GM12874 (cell line): ENCODE data around the gene TTLL12.

Experiments used
- TF ChIP-seq, protein P1 (sequence below): IDR thresholded peaks from 2 replicates; pipeline ENCODE4 v1.5.1; 2011; ENCODE audit warnings: low read depth, mild to moderate bottlenecking, control low read depth, low read length, moderate library complexity; ENCODE audit not compliant: insufficient read depth

Gene TTLL12

DNA sequence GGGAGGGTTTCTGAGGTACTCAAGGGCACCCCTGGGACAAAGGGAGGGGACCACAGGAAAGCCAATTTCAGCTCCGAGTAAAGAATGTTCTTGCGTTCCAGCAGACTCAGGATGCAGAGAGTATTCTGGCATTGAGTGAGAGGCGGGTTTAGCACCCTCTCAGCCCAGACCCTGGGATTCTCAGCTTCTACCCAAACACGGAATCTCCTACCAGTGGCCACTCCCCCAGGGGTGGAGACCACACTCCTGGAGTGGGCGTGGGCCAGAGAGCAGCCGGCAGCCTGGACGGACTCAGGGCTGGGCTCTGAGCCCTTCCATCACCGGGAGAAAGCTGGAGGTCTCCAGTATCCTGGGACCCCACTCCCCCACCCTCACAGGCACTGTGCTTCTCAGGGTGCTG is 26.1 kb upstream of the TTLL12 start:
- TF ChIP-seq, protein P1, sequence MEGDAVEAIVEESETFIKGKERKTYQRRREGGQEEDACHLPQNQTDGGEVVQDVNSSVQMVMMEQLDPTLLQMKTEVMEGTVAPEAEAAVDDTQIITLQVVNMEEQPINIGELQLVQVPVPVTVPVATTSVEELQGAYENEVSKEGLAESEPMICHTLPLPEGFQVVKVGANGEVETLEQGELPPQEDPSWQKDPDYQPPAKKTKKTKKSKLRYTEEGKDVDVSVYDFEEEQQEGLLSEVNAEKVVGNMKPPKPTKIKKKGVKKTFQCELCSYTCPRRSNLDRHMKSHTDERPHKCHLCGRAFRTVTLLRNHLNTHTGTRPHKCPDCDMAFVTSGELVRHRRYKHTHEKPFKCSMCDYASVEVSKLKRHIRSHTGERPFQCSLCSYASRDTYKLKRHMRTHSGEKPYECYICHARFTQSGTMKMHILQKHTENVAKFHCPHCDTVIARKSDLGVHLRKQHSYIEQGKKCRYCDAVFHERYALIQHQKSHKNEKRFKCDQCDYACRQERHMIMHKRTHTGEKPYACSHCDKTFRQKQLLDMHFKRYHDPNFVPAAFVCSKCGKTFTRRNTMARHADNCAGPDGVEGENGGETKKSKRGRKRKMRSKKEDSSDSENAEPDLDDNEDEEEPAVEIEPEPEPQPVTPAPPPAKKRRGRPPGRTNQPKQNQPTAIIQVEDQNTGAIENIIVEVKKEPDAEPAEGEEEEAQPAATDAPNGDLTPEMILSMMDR: no peak

DNA sequence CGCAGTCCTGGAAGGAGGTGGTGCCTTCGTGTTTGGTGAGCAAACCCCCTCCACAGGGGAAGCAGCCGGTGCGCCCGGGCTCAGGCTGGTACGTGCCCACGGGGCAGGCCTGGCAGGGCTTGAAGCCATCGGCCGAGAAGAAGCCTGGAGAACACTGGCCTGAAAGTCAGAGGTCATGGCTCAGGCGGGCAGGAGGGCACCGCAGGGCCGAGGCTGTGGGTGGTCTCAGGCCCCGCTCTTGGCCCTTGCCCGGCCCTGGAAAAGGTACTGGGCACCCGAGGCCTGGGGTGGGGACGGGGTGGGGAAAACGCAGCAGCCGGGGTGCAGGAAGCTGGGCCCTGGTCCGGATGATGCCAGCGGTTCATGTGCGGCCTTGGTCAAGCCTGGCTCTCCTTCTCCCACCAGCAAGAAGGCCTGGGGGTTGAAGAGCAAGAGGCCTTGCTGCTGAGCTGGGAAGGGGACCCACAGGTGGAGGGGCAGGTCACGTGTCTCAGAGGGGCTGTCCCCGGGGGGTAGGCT is 25.6 kb upstream of the TTLL12 start:
- TF ChIP-seq, protein P1: no peak

DNA sequence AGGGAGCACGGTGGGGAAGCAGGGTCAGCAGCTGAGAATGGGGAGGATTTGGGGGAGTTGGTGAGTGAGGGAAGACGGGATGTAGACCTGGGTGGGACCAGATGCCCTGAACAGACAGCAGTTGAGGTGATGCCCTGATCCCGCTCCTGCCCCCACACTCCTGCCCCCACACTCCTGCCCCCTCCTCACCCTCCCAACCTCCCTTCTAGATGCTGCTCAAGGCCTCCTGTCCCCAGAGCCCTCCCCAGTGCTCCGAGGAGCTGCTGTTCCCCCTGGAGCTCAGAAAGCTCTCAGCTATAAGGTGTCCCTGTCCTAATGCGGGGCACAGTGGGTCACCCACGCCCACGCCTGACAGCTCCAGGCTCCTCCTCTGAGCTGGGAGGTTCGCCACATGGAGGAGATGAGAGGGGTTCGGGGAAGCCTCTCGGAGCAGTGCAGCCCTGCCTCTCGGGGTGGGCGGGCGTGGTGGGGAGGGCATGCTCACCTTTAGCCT is 25.1 kb upstream of the TTLL12 start:
- TF ChIP-seq, protein P1: no peak

GRCh38 chr22:43210631-43211515 is 23.9 kb upstream of the TTLL12 start:
- TF ChIP-seq, protein P1: no peak

DNA sequence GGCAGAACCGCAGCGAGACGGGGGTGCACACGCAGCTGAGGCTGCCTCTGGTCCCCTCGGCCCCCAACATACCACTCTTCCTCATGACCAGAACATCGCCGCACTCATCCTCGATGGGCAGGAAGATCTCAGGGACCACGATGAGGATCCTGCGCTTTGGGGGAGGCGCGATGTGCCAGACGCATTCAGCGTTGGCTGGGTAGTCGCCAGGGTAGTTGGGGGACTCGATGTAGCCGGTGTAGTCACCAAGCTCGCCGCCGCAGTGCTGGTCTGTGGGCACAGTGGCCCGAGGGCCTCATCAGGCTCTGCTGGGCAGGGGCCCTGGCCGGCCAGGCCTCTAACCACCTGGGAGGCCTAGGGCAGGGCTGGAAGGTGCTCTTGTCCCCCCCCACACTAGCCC is 23.0 kb upstream of the TTLL12 start:
- TF ChIP-seq, protein P1: no peak

DNA sequence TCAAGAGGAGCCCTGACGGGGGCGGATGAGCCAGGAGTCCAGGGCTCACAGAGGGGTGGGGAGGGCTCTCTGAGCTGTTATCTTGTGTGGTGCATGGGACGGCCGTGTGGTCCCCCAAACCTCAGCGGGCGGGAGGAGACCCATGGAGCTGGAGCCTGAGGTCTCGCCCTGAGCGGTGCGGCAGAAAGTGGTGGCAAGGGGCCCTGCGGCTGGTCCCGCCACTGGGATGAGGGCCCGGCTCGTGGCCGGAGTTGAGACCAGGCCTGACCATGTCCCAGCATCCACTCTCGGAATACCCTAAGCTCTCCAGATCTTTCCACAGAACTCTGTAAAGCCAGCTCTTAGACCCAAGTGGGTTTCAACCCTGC is 22.6 kb upstream of the TTLL12 start:
- TF ChIP-seq, protein P1: no peak

DNA sequence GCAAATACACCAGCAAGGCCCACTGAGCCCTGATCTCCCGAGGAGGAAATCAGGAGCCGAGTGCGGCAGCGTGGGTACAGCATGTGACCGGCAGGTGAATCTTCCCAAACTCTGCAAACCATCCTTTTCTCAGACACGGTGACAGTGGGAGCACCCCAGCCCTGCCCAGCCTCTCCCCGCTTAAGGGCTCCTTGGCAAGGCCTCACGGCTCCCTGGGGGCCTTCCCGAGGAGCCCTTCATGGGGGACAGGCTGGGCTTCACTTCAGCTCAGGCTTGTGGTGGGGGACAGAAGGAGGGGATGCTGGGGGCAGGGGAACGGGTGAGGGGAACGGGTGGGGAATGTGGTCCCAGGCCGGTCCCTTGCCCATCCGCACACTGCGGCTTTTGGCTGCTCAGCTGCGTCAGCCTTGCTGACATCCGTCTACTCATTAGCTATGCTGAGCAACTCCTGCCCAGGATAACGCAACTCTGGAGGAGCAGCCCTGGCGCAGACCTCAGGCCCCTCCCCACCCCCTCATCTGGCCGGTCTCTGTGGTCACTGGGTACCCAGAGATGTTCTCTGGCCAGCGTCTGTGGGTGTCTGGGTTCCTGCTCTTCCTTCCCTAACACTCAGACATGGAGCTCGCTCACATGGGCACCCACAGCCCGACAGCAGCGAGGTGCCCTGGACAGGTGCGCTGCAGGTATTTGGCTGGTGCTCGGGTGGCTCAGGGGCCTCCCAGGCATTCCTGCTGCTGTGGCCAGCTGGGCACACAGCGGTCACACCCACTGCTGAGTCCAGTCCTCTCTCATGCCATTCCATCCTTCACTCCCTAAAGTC is 22.0 kb upstream of the TTLL12 start:
- TF ChIP-seq, protein P1: no peak
